H1 (cell line): Measurements from ENCODE around the gene THAP5. TPM values are rescaled to one million over a fixed set of nuclear protein-coding genes. Genes with fewer than 3 reads are reported as not detected.

Experiments used
- CBX8 ChIP-seq: fragments of 300-800, 300-1000 bp; sonication (generic); IDR thresholded peaks from 2 replicates; pipeline ENCODE4 v1.7.1; 2016; ENCODE audit warnings: low read depth, low read length, borderline replicate concordance
- CTBP2 ChIP-seq: IDR thresholded peaks from 2 replicates; pipeline ENCODE4 v1.7.0; 2011; ENCODE audit warnings: borderline replicate concordance, mild to moderate bottlenecking, moderate library complexity, mixed read lengths, low read length; ENCODE audit not compliant: insufficient read depth, insufficient read length
- PHF8 ChIP-seq: fragments of 200-600 bp; sonication (generic); conservative IDR thresholded peaks from 2 replicates; pipeline ENCODE4 v1.7.1; 2012; ENCODE audit warnings: low read depth, mild to moderate bottlenecking, inconsistent platforms, low read length, moderate library complexity
- POU5F1 ChIP-seq: IDR thresholded peaks from 2 replicates; pipeline ENCODE4 v1.6.1; 2011; ENCODE audit warnings: low read depth, mild to moderate bottlenecking, low read length, moderate library complexity
- SAP30 ChIP-seq: fragments of 300-600 bp; sonication (generic); IDR thresholded peaks from 2 replicates; pipeline ENCODE4 v1.7.1; 2012; ENCODE audit warnings: low read length, moderate library complexity, mild to moderate bottlenecking, inconsistent platforms; ENCODE audit not compliant: insufficient read depth, insufficient replicate concordance
- polyA plus RNA-seq, 7 experiments: library from polyadenylated mRNA; depleted of rRNA in 3 of 7; stranded (reverse) in 5 of 7; unstranded in 2 of 7; fragments of >200 nt in 5 of 7; fragments of 200-250 nt in 2 of 7; gene quantifications; 1 replicate in 5 of 7; 2 replicates in 1 of 7; 4 replicates in 1 of 7; pipeline versions ENCODE4 v1.2.1 to v1.2.3, GENCODE V29; 2011 to 2013; ENCODE audit warnings: missing spikeins in 2 of 7, mixed read lengths in 2 of 7
- total RNA-seq: library from RNA; stranded (reverse); fragmentation: NEBNext Ultra II Directional; extraction: Animal tissue kit (Norgen Biotek cat#: 25700); gene quantifications from 2 replicates; pipeline ENCODE4 v1.2.1, GENCODE V29; 2021

Gene THAP5
- total and polyA plus RNA-seq, 2 of the 8 experiments (the other 6 are each of a cell fraction or from before 2014, with no cell fraction given), result 3.9 to 24.2 TPM

DNA sequence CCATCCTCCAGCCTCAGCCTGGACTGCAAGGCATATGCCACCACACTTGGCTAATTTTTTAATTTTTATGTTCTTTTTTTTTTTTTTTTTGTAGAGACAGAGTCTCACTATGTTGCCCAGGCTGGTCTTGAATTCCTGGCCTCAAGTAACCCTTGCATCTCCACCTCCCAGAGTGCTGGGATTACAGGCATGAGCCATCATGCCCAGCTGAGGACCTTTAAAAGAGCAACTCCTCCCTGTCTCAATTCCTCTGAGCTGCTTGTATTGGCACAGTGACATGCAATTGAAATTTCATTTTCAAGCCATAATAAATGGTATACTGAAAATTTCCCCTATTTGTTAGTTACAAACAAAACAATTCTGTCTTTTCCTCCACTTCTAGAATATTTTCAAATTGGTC is 19.7 kb upstream of the THAP5 start (continued):
- TF ChIP-seq CBX8, result no peak
- TF ChIP-seq CTBP2, result no peak
- TF ChIP-seq PHF8, result no peak
- TF ChIP-seq POU5F1, result no peak
- no peak for TF ChIP-seq SAP30
